ENCODE data around the gene GPR3.
"Not testable (repeated sequence)": the region's sequence is repeated elsewhere in the genome, so short reads cannot be mapped to it uniquely, and the experiment has no call there.

The GPR3 gene

GRCh38 chr1:27380224-27380623 is 12.2 kb upstream of the GPR3 start:
- no peak for DNase-seq

GRCh38 chr1:27380766-27381733 is 11.4 kb upstream of the GPR3 start:
- no peak for DNase-seq

GRCh38 chr1:27381969-27382762 is 10.3 kb upstream of the GPR3 start:
- DNase-seq = no peak

- peak; percentile 66 for DNase-seq
These were observed 9.3 kb upstream of the GPR3 start, which contains the start of gene CD164L2 for GRCh38 chr1:27383039-27383605. CD164L2 (minus strand) TSS chr1:27383333; CDS start chr1:27383239, 94 bp downstream.

- DNase-seq = no peak
These were observed 8.8 kb upstream of the GPR3 start for GRCh38 chr1:27383661-27384060.

GRCh38 chr1:27384797-27385196 is 7.6 kb upstream of the GPR3 start:
- DNase-seq = not testable (repeated sequence)

GRCh38 chr1:27388337-27389005 is 4.0 kb upstream of the GPR3 start:
- DNase-seq = peak; percentile 79

- peak; percentile 39 for DNase-seq
These were observed 819 bp upstream of the GPR3 start for GRCh38 chr1:27391511-27392095.

- DNase-seq = no peak
These were observed 585 bp downstream of the GPR3 start for GRCh38 chr1:27392778-27393635.

- no peak for DNase-seq
These were observed 1.3 kb downstream of the GPR3 start for GRCh38 chr1:27393641-27394281.

GRCh38 chr1:27394282-27394658 is 1.8 kb downstream of the GPR3 start:
- DNase-seq = no peak

GRCh38 chr1:27394925-27395324 is 2.5 kb downstream of the GPR3 start:
- DNase-seq = no peak

- peak; percentile 84 for DNase-seq
These were observed 3.2 kb downstream of the GPR3 start for GRCh38 chr1:27395441-27396195.

GRCh38 chr1:27397110-27397509 is 4.7 kb downstream of the GPR3 start:
- DNase-seq = no peak

- DNase-seq = no peak
These were observed 5.3 kb downstream of the GPR3 start for GRCh38 chr1:27397749-27398148.

GRCh38 chr1:27398405-27399149 is 6.2 kb downstream of the GPR3 start:
- no peak for DNase-seq

GRCh38 chr1:27399251-27400025 is 7.0 kb downstream of the GPR3 start:
- DNase-seq = no peak

Measured in activated T-cell treated with anti-CD3 and anti-CD28 coated beads, Interleukin-2, amount 50 U/mL, for 1 hour (primary cell).